DOHH2 (cell line): Measurements from ENCODE around the gene GRIP2.

ENCODE experiments used
- CTCF ChIP-seq: fragments of 200-600 bp; sonication (generic); IDR thresholded peaks from one replicate; pipeline ENCODE4 v1.5.1; 2014; ENCODE audit warnings: antibody characterized with exemption, mild to moderate bottlenecking, low read depth, low read length; ENCODE audit not compliant: poor library complexity, severe bottlenecking
- EZH2phosphoT487 ChIP-seq: fragments of 200-600 bp; sonication (generic); IDR thresholded peaks from 2 replicates; pipeline ENCODE4 v1.6.1; 2017; ENCODE audit warnings: borderline replicate concordance, mild to moderate bottlenecking, antibody characterized with exemption, low read length, moderate library complexity, mixed read lengths

DNA sequence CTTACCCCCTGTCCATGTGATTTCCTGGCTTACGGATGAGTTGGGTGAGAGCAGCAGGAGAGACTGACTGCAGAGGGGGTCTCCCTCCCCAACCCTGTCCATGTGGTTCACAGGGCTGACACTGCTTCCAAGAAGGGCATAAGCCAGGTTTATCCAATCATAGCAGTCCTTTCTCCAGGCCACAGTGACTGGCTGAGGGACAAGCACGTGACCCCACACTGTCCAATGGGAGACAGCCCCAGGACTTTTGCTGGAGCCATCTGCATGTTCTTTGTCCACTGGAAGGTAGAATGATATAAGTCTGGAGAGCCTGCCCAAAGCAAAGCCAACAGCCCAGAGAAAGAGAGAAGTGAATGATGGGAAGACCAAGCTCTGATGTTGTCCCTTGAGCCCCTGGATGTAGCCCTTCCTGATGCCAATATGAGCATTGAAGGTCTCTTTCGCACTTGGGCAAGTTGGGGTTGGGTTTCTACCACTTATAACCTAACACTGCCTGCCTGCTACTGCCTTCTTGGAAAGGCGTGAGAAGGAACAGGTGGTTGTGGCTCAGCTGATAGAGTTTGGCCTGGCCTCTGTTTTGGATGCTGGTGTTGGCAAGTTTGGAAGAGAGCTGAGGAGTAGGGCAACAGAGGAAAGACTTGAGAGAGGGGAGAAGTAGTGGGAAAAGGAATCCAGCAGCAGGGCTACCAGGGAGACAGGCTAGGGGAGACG is 41.3 kb upstream of the GRIP2 start:
- TF ChIP-seq CTCF (no peak), EZH2phosphoT487 (no peak)
